ENCODE results near the gene GRIN1. TPM values are rescaled to one million over a fixed set of nuclear protein-coding genes. Genes with fewer than 3 reads are reported as not detected.
A peak's percentile ranks its signal among the peaks of the same experiment; 100 is the strongest.
"Not testable (repeated sequence)": the region's sequence is repeated elsewhere in the genome, so short reads cannot be mapped to it uniquely, and the experiment has no call there.

The GRIN1 gene
- total RNA-seq, 1 donor from 2014 or later = not detected

- no peak for DNase-seq (ENCODE audit: extremely low read depth, low read depth, low spot score)
Measured at GRCh38 chr9:137127301-137128157, 11.4 kb upstream of the GRIN1 start.

GRCh38 chr9:137128158-137128861 is 10.6 kb upstream of the GRIN1 start:
- DNase-seq (ENCODE audit: extremely low read depth, low read depth, low spot score) = no peak

GRCh38 chr9:137128862-137129455 is 10.0 kb upstream of the GRIN1 start:
- no peak for DNase-seq (ENCODE audit: extremely low read depth, low read depth, low spot score)

- DNase-seq (ENCODE audit: extremely low read depth, low read depth, low spot score) = peak; percentile 36
Measured at GRCh38 chr9:137129456-137130175, 9.3 kb upstream of the GRIN1 start.

GRCh38 chr9:137130176-137130755 is 8.7 kb upstream of the GRIN1 start:
- no peak for DNase-seq (ENCODE audit: extremely low read depth, low read depth, low spot score)

GRCh38 chr9:137134191-137134590 is 4.8 kb upstream of the GRIN1 start:
- DNase-seq (ENCODE audit: extremely low read depth, low read depth, low spot score) = no peak

- DNase-seq (ENCODE audit: extremely low read depth, low read depth, low spot score) = not testable (repeated sequence)
Measured at GRCh38 chr9:137135154-137135553, 3.8 kb upstream of the GRIN1 start.

- no peak for DNase-seq (ENCODE audit: extremely low read depth, low read depth, low spot score)
Measured at GRCh38 chr9:137136261-137136880, 2.6 kb upstream of the GRIN1 start.

GRCh38 chr9:137136881-137137607 is 1.9 kb upstream of the GRIN1 start:
- DNase-seq (ENCODE audit: extremely low read depth, low read depth, low spot score) = no peak

- DNase-seq (ENCODE audit: extremely low read depth, low read depth, low spot score) = no peak
Measured at GRCh38 chr9:137138058-137138721, 764 bp upstream of the GRIN1 start.

- no peak for DNase-seq (ENCODE audit: extremely low read depth, low read depth, low spot score)
Measured at GRCh38 chr9:137139468-137140150, 655 bp downstream of the GRIN1 start.

GRCh38 chr9:137140151-137141012 is 1.4 kb downstream of the GRIN1 start:
- no peak for DNase-seq (ENCODE audit: extremely low read depth, low read depth, low spot score)

- no peak for DNase-seq (ENCODE audit: extremely low read depth, low read depth, low spot score)
Measured at GRCh38 chr9:137141050-137141810, 2.3 kb downstream of the GRIN1 start.

GRCh38 chr9:137141976-137142936 is 3.3 kb downstream of the GRIN1 start:
- DNase-seq (ENCODE audit: extremely low read depth, low read depth, low spot score) = no peak

- no peak for DNase-seq (ENCODE audit: extremely low read depth, low read depth, low spot score)
Measured at GRCh38 chr9:137143459-137143858, 4.5 kb downstream of the GRIN1 start.

Data from glomerular endothelial cell (primary cell).